Neural cell (in vitro differentiated cells): ENCODE measurements around the gene TSPAN18.

Source experiments
- CTCF ChIP-seq: fragments of 450-650 bp; IDR thresholded peaks from 2 replicates; pipeline ENCODE4 v1.5.1; 2014; ENCODE audit warnings: antibody characterized with exemption, mild to moderate bottlenecking, moderate library complexity; ENCODE audit not compliant: poor library complexity, severe bottlenecking
- EP300 ChIP-seq: fragments of 450-650 bp; conservative IDR thresholded peaks from 2 replicates; pipeline ENCODE4 v1.6.1; 2014; ENCODE audit warnings: antibody characterized with exemption, mild to moderate bottlenecking, moderate library complexity; ENCODE audit not compliant: poor library complexity, severe bottlenecking
- EZH2 ChIP-seq: fragments of 200-600, 300-800 bp; shearing (Covaris generic), sonication (generic); IDR thresholded peaks from 2 replicates; pipeline ENCODE4 v1.6.1; 2014; ENCODE audit warnings: antibody characterized with exemption, low read length, borderline replicate concordance, mild to moderate bottlenecking; ENCODE audit not compliant: insufficient read depth, poor library complexity, severe bottlenecking
- MXI1 ChIP-seq: fragments of 450-650 bp; conservative IDR thresholded peaks from 2 replicates; pipeline ENCODE4 v1.6.1; 2014; ENCODE audit warnings: antibody characterized with exemption, mild to moderate bottlenecking; ENCODE audit not compliant: poor library complexity, severe bottlenecking
- POLR2AphosphoS5 ChIP-seq: IDR thresholded peaks from 2 replicates; pipeline ENCODE4 v1.6.1; 2012
- REST ChIP-seq: IDR thresholded peaks from 2 replicates; pipeline ENCODE4 v1.6.1; 2012; ENCODE audit warnings: borderline replicate concordance
- TAF1 ChIP-seq: IDR thresholded peaks from 2 replicates; pipeline ENCODE4 v1.6.1; 2012; ENCODE audit warnings: low read depth

GRCh38 chr11:44851496-44851895 lies 124.7 kb downstream of the TSPAN18 start:
- TF ChIP-seq CTCF (no peak), TAF1 (no peak), POLR2AphosphoS5 (no peak), MXI1 (no peak), EZH2 (no peak), REST (no peak), EP300 (no peak)
